Measurements from ENCODE around the gene MYZAP.

The MYZAP gene

GRCh38 chr15:57631386-57632110 lies 39.8 kb downstream of the MYZAP start:
- no peak for DNase-seq

DNA sequence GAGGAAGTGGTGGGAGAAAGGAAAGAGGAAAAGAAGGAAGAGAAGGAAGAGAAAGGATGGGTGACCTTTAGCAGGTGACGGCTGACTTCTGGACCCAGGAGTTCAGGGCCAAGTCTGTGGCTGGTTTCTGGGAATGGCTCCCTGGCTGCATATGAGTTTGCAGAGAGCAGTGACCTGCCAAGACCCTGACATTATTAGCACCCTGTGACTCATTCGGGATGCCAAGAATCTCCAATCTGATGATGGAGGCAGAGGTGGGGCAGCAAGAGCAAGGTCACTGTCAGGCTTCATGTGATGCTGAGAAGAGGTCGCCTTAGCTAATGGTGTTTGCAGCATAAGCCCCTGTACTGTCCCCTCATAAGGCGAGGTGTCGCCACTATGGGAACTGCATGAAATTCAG lies 42.6 kb downstream of the MYZAP start:
- no peak for DNase-seq

GRCh38 chr15:57635300-57635909 lies 43.7 kb downstream of the MYZAP start:
- DNase-seq: no peak

GRCh38 chr15:57637846-57638245 lies 46.1 kb downstream of the MYZAP start:
- no peak for DNase-seq

GRCh38 chr15:57639306-57639705 lies 47.6 kb downstream of the MYZAP start:
- DNase-seq: no peak

GRCh38 chr15:57640930-57641682 lies 49.4 kb downstream of the MYZAP start:
- no peak for DNase-seq

- no peak for DNase-seq
Observed at GRCh38 chr15:57643826-57644225, 52.1 kb downstream of the MYZAP start.

DNA sequence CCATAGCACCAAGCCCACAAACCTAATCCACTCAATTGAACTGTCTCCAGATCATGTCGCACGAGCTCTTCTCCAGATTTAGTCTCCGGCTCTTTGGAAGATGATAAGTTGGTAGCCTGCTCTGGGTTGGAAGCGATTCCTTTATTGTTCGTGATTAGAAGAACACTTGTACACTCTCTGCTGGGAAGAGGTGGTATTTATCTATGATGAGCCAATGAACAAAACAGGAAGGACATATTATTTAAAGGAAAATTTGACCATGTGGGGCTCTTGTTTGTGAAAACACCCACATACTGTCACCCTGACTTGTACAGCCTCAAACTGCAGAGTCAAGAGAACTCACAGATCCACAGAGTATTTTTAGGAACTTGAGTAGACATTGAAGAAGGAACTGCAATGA lies 54.4 kb downstream of the MYZAP start:
- no peak for DNase-seq

- DNase-seq: no peak
Observed at GRCh38 chr15:57647071-57647790, 55.5 kb downstream of the MYZAP start.

- DNase-seq: no peak
Observed at GRCh38 chr15:57647791-57648130, 56.1 kb downstream of the MYZAP start.

DNA sequence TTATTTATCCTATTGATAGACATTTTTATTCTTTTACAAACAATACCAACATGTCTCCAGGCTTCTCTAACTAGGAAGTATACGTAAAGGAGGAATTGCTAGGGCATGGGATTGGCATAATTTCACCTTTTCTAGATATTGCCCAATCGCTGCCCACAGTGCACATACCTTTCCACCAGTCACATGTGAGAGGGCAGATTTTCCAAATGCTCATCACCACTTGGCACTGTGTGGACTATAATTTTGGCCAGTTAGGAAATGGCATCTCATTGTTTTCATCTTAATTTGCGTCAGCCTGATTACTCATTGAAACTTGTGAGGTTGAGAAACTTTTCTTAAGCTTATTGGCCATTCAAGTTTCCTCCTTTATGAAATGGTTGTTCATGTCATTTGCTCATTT lies 57.4 kb downstream of the MYZAP start:
- DNase-seq: no peak

GRCh38 chr15:57651445-57651844 lies 59.7 kb downstream of the MYZAP start:
- DNase-seq: no peak

DNA sequence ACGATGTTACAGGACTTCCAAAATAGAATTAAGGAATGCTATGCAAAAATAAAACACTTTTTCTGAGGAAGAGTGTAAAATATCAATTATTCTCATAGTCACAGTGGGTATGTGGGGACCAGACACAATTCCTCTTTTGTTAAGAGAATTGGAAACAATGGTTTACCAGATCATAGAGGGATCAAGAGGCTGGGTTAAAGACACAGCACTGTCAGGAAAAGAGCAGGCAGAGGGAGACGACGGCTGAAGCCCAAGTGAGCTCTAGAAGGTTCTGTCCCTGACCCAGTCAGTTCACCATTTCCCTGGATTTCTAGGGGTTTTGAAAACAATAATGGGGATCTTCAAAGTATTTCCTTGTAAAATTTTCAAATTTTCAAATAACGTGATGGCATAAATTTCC lies 60.8 kb downstream of the MYZAP start:
- DNase-seq: no peak

DNA sequence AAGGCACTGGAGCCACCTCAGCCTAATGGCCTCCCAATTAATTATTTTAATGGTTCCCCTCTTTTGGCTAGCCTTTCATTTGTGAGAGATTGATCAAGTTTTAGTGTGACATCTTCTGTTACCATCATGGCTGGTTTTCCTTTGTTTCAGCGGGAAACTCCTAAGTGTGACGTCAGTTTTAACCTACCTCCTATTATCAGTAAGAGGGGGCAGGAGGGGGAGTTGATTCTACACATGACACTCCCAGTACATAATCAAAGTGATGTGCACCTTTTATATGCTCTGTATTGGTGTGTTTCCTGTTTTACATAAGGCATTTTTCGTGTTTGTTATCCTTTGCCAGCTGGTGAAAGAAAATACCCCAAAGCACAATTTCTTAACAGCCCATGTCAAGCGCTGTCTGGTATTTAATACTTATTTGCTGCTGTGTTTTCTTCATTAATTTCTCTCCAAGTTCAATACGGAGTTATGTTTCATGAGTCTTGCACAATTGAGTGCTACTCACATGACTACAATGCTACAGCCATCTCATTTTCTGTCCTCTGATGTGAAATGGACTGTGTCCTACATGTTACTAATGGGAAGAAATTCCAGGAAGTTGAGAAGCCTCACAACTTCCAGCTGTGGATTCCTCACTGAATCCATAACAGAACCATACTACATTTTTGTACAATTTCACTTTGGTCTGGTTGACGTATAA lies 62.6 kb downstream of the MYZAP start:
- DNase-seq: no peak

DNA sequence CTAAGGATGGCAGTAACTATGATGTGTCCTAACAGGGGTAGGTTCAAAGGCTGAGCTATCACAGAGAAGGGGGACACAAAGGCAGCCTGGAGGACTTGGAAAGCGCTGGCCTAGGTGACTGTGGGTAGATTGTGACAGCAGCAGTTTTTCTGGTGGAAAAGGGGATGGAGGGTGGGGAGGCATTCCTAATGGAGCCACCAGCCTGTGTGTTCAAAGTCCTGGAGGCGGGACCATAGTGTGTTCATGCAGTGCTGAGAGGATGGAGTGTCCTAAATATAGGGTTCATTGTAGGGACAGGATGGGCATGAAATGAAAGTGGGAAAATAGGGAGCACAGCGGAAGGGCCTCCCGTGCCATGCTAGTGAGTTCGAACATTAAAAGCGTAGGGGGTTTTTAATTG lies 63.3 kb downstream of the MYZAP start:
- no peak for DNase-seq

- DNase-seq: no peak
Observed at GRCh38 chr15:57655809-57656208, 64.1 kb downstream of the MYZAP start.

- DNase-seq: no peak
Observed at GRCh38 chr15:57656434-57656833, 64.7 kb downstream of the MYZAP start.

GRCh38 chr15:57657619-57658018 lies 65.9 kb downstream of the MYZAP start:
- DNase-seq: no peak

DNA sequence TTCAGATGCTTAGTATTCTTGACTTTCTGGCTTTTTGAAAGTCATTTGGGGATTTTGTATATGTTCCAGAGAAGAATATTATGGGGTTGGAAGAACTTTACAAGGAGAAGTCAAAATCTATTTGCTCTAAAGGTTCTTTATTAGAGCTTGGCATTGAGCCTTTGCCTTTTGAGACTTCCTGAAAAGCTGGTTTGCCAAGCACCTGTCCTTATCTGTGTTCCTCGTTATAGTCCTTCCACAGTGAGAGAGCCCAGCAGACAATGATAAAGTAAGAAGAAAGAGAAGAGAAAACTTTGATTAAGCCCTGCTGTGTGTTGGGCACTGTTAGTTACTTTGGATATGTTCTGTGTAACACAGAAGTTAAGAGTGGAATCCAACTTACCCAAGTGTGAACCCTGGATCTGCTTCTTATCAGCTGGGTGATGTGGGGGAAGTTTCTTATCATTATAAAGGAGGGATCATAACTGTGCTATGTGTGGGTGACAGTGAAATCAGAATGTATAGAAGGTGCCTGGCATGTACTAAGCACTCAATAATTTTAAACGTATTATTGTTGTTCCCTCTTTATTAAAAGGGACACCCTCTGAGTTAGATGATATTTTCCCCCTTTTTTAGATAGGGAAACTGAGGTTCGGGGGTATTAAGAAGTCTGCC lies 70.5 kb downstream of the MYZAP start:
- no peak for DNase-seq

- DNase-seq: no peak
Observed at GRCh38 chr15:57662802-57663201, 71.1 kb downstream of the MYZAP start.

GRCh38 chr15:57663262-57663661 lies 71.6 kb downstream of the MYZAP start:
- no peak for DNase-seq

GRCh38 chr15:57665194-57665593 lies 73.5 kb downstream of the MYZAP start:
- no peak for DNase-seq
